Panc1 (cell line): ENCODE measurements around the gene UGT1A5. TPM values are rescaled to one million over a fixed set of nuclear protein-coding genes. Genes with fewer than 3 reads are reported as not detected.

Experiments
- ATAC-seq: fragments of 200-7000 bp; cut with Tn5 transposase; 2 replicates; pipeline ENCODE4 v1.9.1; 2020; ENCODE audit warnings: mild to moderate bottlenecking, moderate library complexity
- BruUV-seq: library from RNA; stranded (reverse); fragments of 400-500 nt; replicated peaks from 2 replicates; lab custom pipeline; 2021; lab: Mats Ljungman, UMichigan
- CTCF ChIA-PET: fragments of 300-600 bp; sonication (Branson Sonifier 250); formaldehyde crosslinking; loops from one replicate; lab custom pipeline; 2022; ENCODE audit warnings: antibody characterized with exemption; lab: Charles Lee
- POLR2A ChIA-PET: fragments of 300-600 bp; sonication (Branson Sonifier 250); formaldehyde crosslinking; loops from one replicate; lab custom pipeline; 2022; ENCODE audit warnings: antibody characterized with exemption; lab: Charles Lee
- DNase-seq: peaks from one replicate; pipeline ENCODE4 v3.0.0-alpha.2; 2010; ENCODE audit warnings: low read depth, low spot score
- H3K27ac ChIP-seq: 2 replicates; pipeline ENCODE4 v1.5.1; 2011; ENCODE audit warnings: mild to moderate bottlenecking, low read length, inconsistent platforms
- H3K27me3 ChIP-seq: fragments of 200-500 bp; sonication (Bioruptor generic); 2 replicates; pipeline ENCODE4 v1.6.0; 2014; ENCODE audit warnings: low read length, inconsistent platforms; ENCODE audit not compliant: control insufficient read depth, insufficient read depth
- H3K36me3 ChIP-seq: fragments of 200-500 bp; sonication (Bioruptor generic); 2 replicates; pipeline ENCODE4 v1.5.1; 2014; ENCODE audit warnings: inconsistent platforms, mild to moderate bottlenecking, low read length, moderate library complexity; ENCODE audit not compliant: control insufficient read depth, insufficient read depth
- H3K4me1 ChIP-seq: 2 replicates; pipeline ENCODE4 v1.5.1; 2011; ENCODE audit warnings: inconsistent platforms, mild to moderate bottlenecking, low read length, moderate library complexity; ENCODE audit not compliant: control insufficient read depth, insufficient read depth
- H3K4me3 ChIP-seq, 2 experiments: 2 replicates each; pipeline ENCODE4 v1.5.1; 2011 to 2012; ENCODE audit warnings: low read depth in 2 of 2, low read length in 2 of 2, mild to moderate bottlenecking in 2 of 2, inconsistent platforms in 1 of 2, moderate library complexity in 1 of 2
- H3K9me3 ChIP-seq: fragments of 200-500 bp; sonication (Bioruptor generic); 2 replicates; pipeline ENCODE4 v1.5.1; 2014; ENCODE audit warnings: low read depth, mild to moderate bottlenecking, inconsistent platforms, low read length, moderate library complexity; ENCODE audit not compliant: control insufficient read depth, insufficient read depth
- POLR2AphosphoS5 ChIP-seq: IDR thresholded peaks from 2 replicates; pipeline ENCODE4 v1.6.1; 2012; ENCODE audit warnings: mild to moderate bottlenecking, low read depth, low read length, moderate library complexity
- SIN3A ChIP-seq: IDR thresholded peaks from 2 replicates; pipeline ENCODE4 v1.6.1; 2012; ENCODE audit warnings: low read depth, mild to moderate bottlenecking, low read length, moderate library complexity, borderline replicate concordance; ENCODE audit not compliant: insufficient read depth
- TCF7L2 ChIP-seq: IDR thresholded peaks from 2 replicates; pipeline ENCODE4 v1.6.1; 2011; ENCODE audit warnings: mild to moderate bottlenecking, low read depth, low read length, inconsistent platforms
- in situ Hi-C: cut with HindIII; loops from 2 replicates; pipeline ENCODE4 v1.10.0; 2016; ENCODE audit warnings: low sequenced_read_pairs, low pct_unique_long_range_greater_than_20kb
- intact Hi-C: fragments of 100-400 bp; cut with micrococcal nuclease; formaldehyde crosslinking; loops from one replicate; pipeline ENCODE4 v1.10.0; 2022; ENCODE audit not compliant: unreplicated experiment
- total RNA-seq: library from RNA; stranded (reverse); gene quantifications from one replicate; pipeline ENCODE4 v1.2.1, GENCODE V29; 2021; ENCODE audit not compliant: unreplicated experiment
- TF ChIP-seq, protein P1 (sequence below): fragments of 450-650 bp; IDR thresholded peaks from 2 replicates; pipeline ENCODE4 v1.5.1; 2017; ENCODE audit warnings: mild to moderate bottlenecking
- TF ChIP-seq, protein P2 (sequence below), 2 experiments: IDR thresholded peaks; 2 replicates each; pipeline ENCODE4 v1.6.1; 2011 to 2012; ENCODE audit warnings: low read depth in 2 of 2, control low read depth in 1 of 2, low read length in 1 of 2, mild to moderate bottlenecking in 1 of 2, moderate library complexity in 1 of 2; ENCODE audit not compliant: insufficient read depth in 1 of 2

UGT1A5 gene
- total RNA-seq, 1 experiment from 2014 or later: not detected

DNA sequence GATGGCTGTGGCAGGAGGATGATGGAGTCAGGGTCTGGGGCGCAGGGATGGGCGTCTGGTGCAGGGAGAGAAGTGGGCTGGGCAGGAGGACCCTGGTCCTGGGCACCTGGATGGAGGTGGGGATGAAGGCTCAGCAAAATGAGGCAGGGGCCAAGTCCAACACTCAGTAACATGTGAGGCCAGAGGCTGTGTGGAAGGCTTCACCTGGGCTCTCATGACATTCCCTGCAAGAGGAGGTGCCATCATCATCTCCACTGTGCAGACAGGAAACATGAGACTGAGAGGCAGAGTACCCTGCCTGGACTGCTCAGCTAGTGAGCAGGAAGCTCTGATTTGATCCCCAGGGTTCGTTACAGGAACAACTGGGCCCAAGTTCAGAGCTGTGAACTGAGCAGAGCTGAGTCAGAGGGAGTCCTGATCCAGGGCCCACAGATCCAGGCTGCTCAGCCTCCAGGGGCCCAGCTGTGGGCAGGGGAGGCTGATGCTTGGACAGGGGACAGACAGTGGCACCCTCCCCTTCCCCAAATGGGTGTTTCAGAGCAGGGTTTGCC, 104.7 kb downstream of the UGT1A5 start:
- no peaks in the 10 kb centered on the region for H3K36me3 ChIP-seq
- no peak overlapping the region for H3K4me3 ChIP-seq
- TF ChIP-seq TCF7L2 (no peak), SIN3A (no peak), POLR2AphosphoS5 (no peak)
- TF ChIP-seq, protein P1, sequence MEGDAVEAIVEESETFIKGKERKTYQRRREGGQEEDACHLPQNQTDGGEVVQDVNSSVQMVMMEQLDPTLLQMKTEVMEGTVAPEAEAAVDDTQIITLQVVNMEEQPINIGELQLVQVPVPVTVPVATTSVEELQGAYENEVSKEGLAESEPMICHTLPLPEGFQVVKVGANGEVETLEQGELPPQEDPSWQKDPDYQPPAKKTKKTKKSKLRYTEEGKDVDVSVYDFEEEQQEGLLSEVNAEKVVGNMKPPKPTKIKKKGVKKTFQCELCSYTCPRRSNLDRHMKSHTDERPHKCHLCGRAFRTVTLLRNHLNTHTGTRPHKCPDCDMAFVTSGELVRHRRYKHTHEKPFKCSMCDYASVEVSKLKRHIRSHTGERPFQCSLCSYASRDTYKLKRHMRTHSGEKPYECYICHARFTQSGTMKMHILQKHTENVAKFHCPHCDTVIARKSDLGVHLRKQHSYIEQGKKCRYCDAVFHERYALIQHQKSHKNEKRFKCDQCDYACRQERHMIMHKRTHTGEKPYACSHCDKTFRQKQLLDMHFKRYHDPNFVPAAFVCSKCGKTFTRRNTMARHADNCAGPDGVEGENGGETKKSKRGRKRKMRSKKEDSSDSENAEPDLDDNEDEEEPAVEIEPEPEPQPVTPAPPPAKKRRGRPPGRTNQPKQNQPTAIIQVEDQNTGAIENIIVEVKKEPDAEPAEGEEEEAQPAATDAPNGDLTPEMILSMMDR: no peak
- TF ChIP-seq, protein P2, sequence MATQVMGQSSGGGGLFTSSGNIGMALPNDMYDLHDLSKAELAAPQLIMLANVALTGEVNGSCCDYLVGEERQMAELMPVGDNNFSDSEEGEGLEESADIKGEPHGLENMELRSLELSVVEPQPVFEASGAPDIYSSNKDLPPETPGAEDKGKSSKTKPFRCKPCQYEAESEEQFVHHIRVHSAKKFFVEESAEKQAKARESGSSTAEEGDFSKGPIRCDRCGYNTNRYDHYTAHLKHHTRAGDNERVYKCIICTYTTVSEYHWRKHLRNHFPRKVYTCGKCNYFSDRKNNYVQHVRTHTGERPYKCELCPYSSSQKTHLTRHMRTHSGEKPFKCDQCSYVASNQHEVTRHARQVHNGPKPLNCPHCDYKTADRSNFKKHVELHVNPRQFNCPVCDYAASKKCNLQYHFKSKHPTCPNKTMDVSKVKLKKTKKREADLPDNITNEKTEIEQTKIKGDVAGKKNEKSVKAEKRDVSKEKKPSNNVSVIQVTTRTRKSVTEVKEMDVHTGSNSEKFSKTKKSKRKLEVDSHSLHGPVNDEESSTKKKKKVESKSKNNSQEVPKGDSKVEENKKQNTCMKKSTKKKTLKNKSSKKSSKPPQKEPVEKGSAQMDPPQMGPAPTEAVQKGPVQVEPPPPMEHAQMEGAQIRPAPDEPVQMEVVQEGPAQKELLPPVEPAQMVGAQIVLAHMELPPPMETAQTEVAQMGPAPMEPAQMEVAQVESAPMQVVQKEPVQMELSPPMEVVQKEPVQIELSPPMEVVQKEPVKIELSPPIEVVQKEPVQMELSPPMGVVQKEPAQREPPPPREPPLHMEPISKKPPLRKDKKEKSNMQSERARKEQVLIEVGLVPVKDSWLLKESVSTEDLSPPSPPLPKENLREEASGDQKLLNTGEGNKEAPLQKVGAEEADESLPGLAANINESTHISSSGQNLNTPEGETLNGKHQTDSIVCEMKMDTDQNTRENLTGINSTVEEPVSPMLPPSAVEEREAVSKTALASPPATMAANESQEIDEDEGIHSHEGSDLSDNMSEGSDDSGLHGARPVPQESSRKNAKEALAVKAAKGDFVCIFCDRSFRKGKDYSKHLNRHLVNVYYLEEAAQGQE (IDR thresholded peaks at IDR 0.05; ENCODE audit: insufficient read depth in 1 of 2, low read depth in 2 of 2, low read length in 1 of 2): no peak
- H3K27ac ChIP-seq: no peak overlapping the region
- no peaks in the 10 kb centered on the region for H3K4me1 ChIP-seq
- ChIA-PET CTCF (no interaction called here), POLR2A (no interaction called here)
- intact Hi-C loops: no loop called here
- peak; percentile 40; the same call in 1 of the 2 replicates for ATAC-seq
- in situ Hi-C loops: no loop called here
- H3K9me3 ChIP-seq: no peaks in the 10 kb centered on the region
- DNase-seq: no peak
- BruUV-seq: no TSS peak
- H3K27me3 ChIP-seq: no peaks in the 10 kb centered on the region

- in situ Hi-C loops: no loop called here
- intact Hi-C loops: no loop called here
- Histone ChIP-seq H3K4me1 (no peaks in the 10 kb centered on the region), H3K36me3 (no peaks in the 10 kb centered on the region), H3K27ac (no peak overlapping the region), H3K9me3 (no peaks in the 10 kb centered on the region), H3K4me3 (no peak overlapping the region), H3K27me3 (no peaks in the 10 kb centered on the region)
- ChIA-PET POLR2A (no interaction called here), CTCF (no interaction called here)
- no TSS peak for BruUV-seq
- ATAC-seq (no peak), DNase-seq (no peak)
- TF ChIP-seq SIN3A: no peak
- TF ChIP-seq, protein P2 (IDR thresholded peaks at IDR 0.05; ENCODE audit: insufficient read depth in 1 of 2, low read depth in 2 of 2, low read length in 1 of 2): no peak
- no peak for TF ChIP-seq POLR2AphosphoS5
- TF ChIP-seq, protein P1: no peak
These were observed 105.4 kb downstream of the UGT1A5 start for GRCh38 chr2:233817995-233818638.
